Measurements from ENCODE around the gene B3GALNT2.
A peak's percentile ranks its signal among the peaks of the same experiment; 100 is the strongest.
"Not testable (repeated sequence)": the region's sequence is repeated elsewhere in the genome, so short reads cannot be mapped to it uniquely, and the experiment has no call there.

The B3GALNT2 gene

DNA sequence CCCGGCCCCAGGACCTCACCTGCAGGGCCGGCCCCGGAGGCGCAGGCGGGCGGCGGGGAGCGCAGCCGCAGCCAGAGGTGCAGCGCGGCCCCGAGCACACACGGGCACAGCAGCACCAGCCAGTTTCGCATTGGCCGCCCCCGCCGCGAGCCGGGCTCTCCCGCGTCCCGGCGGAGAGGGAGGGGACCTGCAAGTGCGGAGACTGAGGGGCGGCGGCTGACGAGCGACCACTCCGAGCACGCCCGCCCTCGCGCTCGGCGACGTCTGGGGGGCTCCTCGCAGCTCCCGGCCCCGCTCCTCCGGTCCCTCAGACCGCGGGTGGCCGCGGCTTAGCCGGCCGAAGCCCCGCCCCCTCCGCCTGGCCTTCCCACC lies at the start of gene B3GALNT2:
Gene B3GALNT2, minus strand, starts transcription at position 331 of the 372 bp plus-strand sequence. Its CDS starts 200 bp downstream, at position 131.
- Histone ChIP-seq H3K4me1 (ENCODE audit: insufficient read depth, low read length) (peaks cover 12% of the 10 kb centered on the region), H3K27ac (ENCODE audit: low read depth, low read length) (peak within 1 kb of the TSS; percentile 94)

GRCh38 chr1:235553112-235553551 lies 48.9 kb upstream of the B3GALNT2 start:
- Histone ChIP-seq H3K36me3 (ENCODE audit: insufficient read depth, low read length) (no peaks in the 10 kb centered on the region), H3K9ac (ENCODE audit: low read length) (no peak overlapping the region), H3K9me3 (ENCODE audit: low read length) (no peaks in the 10 kb centered on the region), H3K4me3 (ENCODE audit: low read depth in 1 of 2, low read length in 2 of 2) (no peak overlapping the region), H3K27ac (ENCODE audit: low read depth, low read length) (no peak overlapping the region), H3K27me3 (ENCODE audit: control insufficient read depth in 1 of 2, insufficient read depth in 2 of 2, low read length in 2 of 2) (no peaks in the 10 kb centered on the region), H3K4me1 (ENCODE audit: insufficient read depth, low read length) (no peaks in the 10 kb centered on the region)

More for the DNA sequence above, at the start of gene B3GALNT2:
- Histone ChIP-seq H3K4me3 (ENCODE audit: low read depth in 1 of 2, low read length in 2 of 2) (peak within 1 kb of the TSS; percentile 70 to 88), H3K27me3 (ENCODE audit: control insufficient read depth in 1 of 2, insufficient read depth in 2 of 2, low read length in 2 of 2) (no peaks in the 10 kb centered on the region), H3K9me3 (ENCODE audit: low read length) (no peaks in the 10 kb centered on the region), H3K9ac (ENCODE audit: low read length) (peak within 1 kb of the TSS; percentile 93), H3K36me3 (ENCODE audit: insufficient read depth, low read length) (no peaks in the 10 kb centered on the region)

DNA sequence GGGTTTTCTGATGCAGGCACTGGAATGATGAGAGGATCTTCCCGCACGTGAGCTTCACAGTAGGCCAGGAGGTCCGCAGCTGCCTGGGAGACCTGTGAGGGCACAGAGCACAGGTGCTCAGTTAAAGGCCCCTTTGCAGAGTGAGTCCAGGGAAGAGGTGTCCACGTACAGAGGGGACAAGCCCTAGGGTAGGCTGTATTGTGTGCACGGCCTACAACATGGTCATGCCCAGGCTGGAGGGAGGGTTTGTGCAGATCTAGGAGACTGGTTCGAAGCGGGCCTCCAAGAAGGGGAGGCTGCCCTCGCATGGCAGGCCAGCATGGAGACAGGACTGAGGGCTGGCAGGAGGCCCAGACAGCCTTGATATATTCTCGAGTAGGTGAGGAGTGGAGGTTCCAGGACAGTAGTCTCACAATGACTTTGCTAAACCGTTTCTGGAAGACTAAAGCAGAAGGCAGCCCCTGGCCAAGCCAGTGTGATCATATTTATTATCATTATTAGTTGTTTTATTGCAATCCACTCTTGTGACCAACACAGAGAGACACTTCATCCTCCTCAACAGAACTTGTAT lies 48.0 kb upstream of the B3GALNT2 start:
- no peaks in the 10 kb centered on the region for H3K9me3 ChIP-seq (ENCODE audit: low read length)
- H3K27ac ChIP-seq (ENCODE audit: low read depth, low read length): no peak overlapping the region
- no peaks in the 10 kb centered on the region for H3K27me3 ChIP-seq (ENCODE audit: control insufficient read depth in 1 of 2, insufficient read depth in 2 of 2, low read length in 2 of 2)
- no peak overlapping the region for H3K4me3 ChIP-seq (ENCODE audit: low read depth in 1 of 2, low read length in 2 of 2)
- H3K36me3 ChIP-seq (ENCODE audit: insufficient read depth, low read length): no peaks in the 10 kb centered on the region
- H3K9ac ChIP-seq (ENCODE audit: low read length): no peak overlapping the region
- H3K4me1 ChIP-seq (ENCODE audit: insufficient read depth, low read length): no peaks in the 10 kb centered on the region

GRCh38 chr1:235549351-235550139 lies 45.3 kb upstream of the B3GALNT2 start:
- no peaks in the 10 kb centered on the region for H3K27me3 ChIP-seq (ENCODE audit: control insufficient read depth in 1 of 2, insufficient read depth in 2 of 2, low read length in 2 of 2)
- no peaks in the 10 kb centered on the region for H3K4me1 ChIP-seq (ENCODE audit: insufficient read depth, low read length)
- H3K27ac ChIP-seq (ENCODE audit: low read depth, low read length): no peak overlapping the region
- H3K36me3 ChIP-seq (ENCODE audit: insufficient read depth, low read length): no peaks in the 10 kb centered on the region
- no peak overlapping the region for H3K9ac ChIP-seq (ENCODE audit: low read length)
- no peaks in the 10 kb centered on the region for H3K9me3 ChIP-seq (ENCODE audit: low read length)
- no peak overlapping the region for H3K4me3 ChIP-seq (ENCODE audit: low read depth in 1 of 2, low read length in 2 of 2)

DNA sequence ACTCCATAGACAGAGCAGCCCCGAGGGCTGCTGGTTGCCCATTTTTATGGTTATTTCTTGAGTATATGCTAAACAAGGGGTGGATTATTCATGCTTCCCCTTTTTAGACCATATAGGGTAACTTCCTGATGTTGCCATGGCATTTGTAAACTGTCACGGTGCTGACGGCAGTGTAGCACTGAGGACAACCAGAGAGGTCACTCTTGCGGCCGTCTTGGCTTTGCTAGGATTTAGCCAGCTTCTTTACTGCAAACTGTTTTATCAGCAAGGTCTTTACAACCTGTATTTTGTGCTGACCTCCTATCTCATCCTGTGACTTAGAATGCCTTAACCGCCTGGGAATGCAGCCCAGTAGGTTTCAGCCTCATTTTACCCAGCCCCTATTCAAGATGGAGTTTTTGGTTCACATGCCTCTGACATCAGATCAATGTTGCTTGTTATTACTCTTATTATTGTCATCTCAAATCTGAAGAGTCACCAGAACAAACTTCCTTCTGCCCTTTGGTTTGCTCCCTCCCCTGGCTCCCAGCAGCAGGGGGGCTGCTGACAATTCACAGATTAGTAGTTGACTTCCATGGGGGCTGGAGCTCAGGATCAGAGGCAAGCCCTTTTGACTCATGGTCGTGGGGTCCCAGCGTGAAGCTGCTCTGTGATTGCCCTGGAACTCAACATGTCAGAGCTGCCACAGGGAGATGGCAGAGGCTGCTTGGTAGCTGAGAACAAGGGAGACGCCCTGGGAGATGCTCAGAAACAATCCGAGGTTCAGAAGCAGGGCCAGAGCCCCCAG lies 42.3 kb upstream of the B3GALNT2 start:
- not testable (repeated sequence) for H3K36me3 ChIP-seq (ENCODE audit: insufficient read depth, low read length); H3K4me1 ChIP-seq (ENCODE audit: insufficient read depth, low read length); H3K27me3 ChIP-seq (ENCODE audit: control insufficient read depth in 1 of 2, insufficient read depth in 2 of 2, low read length in 2 of 2); H3K9me3 ChIP-seq (ENCODE audit: low read length); H3K27ac ChIP-seq (ENCODE audit: low read depth, low read length); H3K4me3 ChIP-seq (ENCODE audit: low read depth in 1 of 2, low read length in 2 of 2); H3K9ac ChIP-seq (ENCODE audit: low read length)

GRCh38 chr1:235545292-235545930 lies 41.2 kb upstream of the B3GALNT2 start:
- Histone ChIP-seq H3K4me3 (ENCODE audit: low read depth in 1 of 2, low read length in 2 of 2) (no peak overlapping the region), H3K27ac (ENCODE audit: low read depth, low read length) (no peak overlapping the region), H3K27me3 (ENCODE audit: control insufficient read depth in 1 of 2, insufficient read depth in 2 of 2, low read length in 2 of 2) (no peaks in the 10 kb centered on the region), H3K9me3 (ENCODE audit: low read length) (no peaks in the 10 kb centered on the region), H3K9ac (ENCODE audit: low read length) (no peak overlapping the region), H3K36me3 (ENCODE audit: insufficient read depth, low read length) (no peaks in the 10 kb centered on the region), H3K4me1 (ENCODE audit: insufficient read depth, low read length) (no peaks in the 10 kb centered on the region)

- not testable (repeated sequence) for H3K36me3 ChIP-seq (ENCODE audit: insufficient read depth, low read length); H3K27ac ChIP-seq (ENCODE audit: low read depth, low read length); H3K9ac ChIP-seq (ENCODE audit: low read length); H3K9me3 ChIP-seq (ENCODE audit: low read length); H3K4me3 ChIP-seq (ENCODE audit: low read depth in 1 of 2, low read length in 2 of 2); H3K27me3 ChIP-seq (ENCODE audit: control insufficient read depth in 1 of 2, insufficient read depth in 2 of 2, low read length in 2 of 2); H3K4me1 ChIP-seq (ENCODE audit: insufficient read depth, low read length)
Observed at GRCh38 chr1:235542845-235543244, 38.6 kb upstream of the B3GALNT2 start.

DNA sequence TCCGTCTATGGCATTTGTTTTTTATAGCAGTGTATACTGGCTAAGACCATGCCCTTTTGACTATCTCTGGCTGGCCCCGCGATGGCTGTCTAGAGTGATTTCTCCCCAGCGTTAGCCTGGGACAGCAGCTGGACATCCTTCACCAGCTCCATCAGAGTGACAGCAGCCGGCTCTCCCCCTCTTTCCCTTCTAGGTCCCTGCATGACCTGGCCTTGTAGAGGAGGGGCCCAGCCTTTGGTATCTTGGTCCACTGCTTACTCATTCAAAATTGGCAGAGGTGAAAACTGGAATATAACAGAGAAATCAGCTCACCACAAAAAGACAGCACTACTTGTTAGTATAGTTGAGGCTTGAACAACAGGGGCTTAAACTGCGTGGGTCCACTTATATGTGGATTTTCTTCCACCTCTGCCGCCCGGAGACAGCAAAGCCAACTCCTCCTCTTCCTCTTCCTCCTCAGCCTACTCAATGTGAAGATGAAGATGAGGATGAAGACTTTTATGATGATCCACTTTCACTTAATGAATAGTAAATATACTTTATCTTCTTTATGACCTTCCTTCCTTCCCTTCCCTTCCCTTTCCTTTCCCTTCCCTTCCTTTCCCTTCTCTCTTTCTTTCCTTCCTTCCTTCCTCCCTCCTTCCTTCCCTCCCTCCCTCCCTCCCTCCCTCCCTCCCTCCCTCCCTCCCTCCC lies 29.4 kb upstream of the B3GALNT2 start:
- Histone ChIP-seq H3K27ac (ENCODE audit: low read depth, low read length) (no peak overlapping the region), H3K9ac (ENCODE audit: low read length) (no peak overlapping the region), H3K36me3 (ENCODE audit: insufficient read depth, low read length) (no peaks in the 10 kb centered on the region), H3K27me3 (ENCODE audit: control insufficient read depth in 1 of 2, insufficient read depth in 2 of 2, low read length in 2 of 2) (no peaks in the 10 kb centered on the region), H3K9me3 (ENCODE audit: low read length) (no peaks in the 10 kb centered on the region), H3K4me3 (ENCODE audit: low read depth in 1 of 2, low read length in 2 of 2) (no peak overlapping the region), H3K4me1 (ENCODE audit: insufficient read depth, low read length) (no peaks in the 10 kb centered on the region)

- H3K36me3 ChIP-seq (ENCODE audit: insufficient read depth, low read length): no peaks in the 10 kb centered on the region
- no peaks in the 10 kb centered on the region for H3K9me3 ChIP-seq (ENCODE audit: low read length)
- no peak overlapping the region for H3K4me3 ChIP-seq (ENCODE audit: low read depth in 1 of 2, low read length in 2 of 2)
- H3K9ac ChIP-seq (ENCODE audit: low read length): no peak overlapping the region
- H3K27me3 ChIP-seq (ENCODE audit: control insufficient read depth in 1 of 2, insufficient read depth in 2 of 2, low read length in 2 of 2): no peaks in the 10 kb centered on the region
- H3K4me1 ChIP-seq (ENCODE audit: insufficient read depth, low read length): no peaks in the 10 kb centered on the region
- no peak overlapping the region for H3K27ac ChIP-seq (ENCODE audit: low read depth, low read length)
Observed at GRCh38 chr1:235532360-235532759, 28.1 kb upstream of the B3GALNT2 start.

DNA sequence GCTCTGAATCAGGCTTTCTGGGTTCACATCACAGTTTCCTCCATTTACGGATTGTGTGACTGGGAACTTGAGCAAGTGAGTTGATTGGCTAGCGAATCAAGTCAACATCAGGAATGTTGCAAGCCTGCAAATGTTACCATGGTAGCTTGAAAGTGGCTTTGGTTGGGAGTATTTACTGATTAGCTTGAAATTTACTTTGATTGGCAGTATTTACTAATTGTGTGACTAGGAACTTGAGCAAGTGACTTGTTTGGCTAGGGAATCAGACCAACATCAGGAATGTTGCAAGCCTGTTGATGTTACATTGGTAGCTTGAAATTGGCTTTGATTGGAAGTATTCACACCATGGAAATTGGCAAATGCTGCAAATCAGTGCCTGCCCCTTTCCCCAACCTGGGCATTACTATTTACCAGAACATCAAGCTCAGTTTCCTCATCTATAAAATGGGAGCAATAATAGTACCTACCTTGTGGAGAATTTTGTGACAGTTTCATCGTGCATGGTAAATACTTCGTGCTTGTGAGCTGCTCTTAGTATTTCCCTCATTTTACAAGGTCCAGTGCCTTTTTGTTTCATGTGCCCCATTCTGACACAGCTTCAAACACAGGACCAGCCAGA lies 23.1 kb upstream of the B3GALNT2 start:
- Histone ChIP-seq H3K36me3 (ENCODE audit: insufficient read depth, low read length) (no peaks in the 10 kb centered on the region), H3K27me3 (ENCODE audit: control insufficient read depth in 1 of 2, insufficient read depth in 2 of 2, low read length in 2 of 2) (no peaks in the 10 kb centered on the region), H3K27ac (ENCODE audit: low read depth, low read length) (no peak overlapping the region), H3K4me3 (ENCODE audit: low read depth in 1 of 2, low read length in 2 of 2) (no peak overlapping the region), H3K9me3 (ENCODE audit: low read length) (no peaks in the 10 kb centered on the region), H3K4me1 (ENCODE audit: insufficient read depth, low read length) (no peaks in the 10 kb centered on the region), H3K9ac (ENCODE audit: low read length) (no peak overlapping the region)

Measured in muscle layer of colon (tissue), 2 donors.